GM12892 (cell line): ENCODE data around the gene GRPR.

Experiments used
- POLR2A ChIP-seq: IDR thresholded peaks from 2 replicates; pipeline ENCODE4 v1.6.1; 2011; ENCODE audit warnings: low read depth, low read length, control low read depth
- TAF1 ChIP-seq: IDR thresholded peaks from 2 replicates; pipeline ENCODE4 v1.6.1; 2011; ENCODE audit warnings: low read depth, mild to moderate bottlenecking, control low read depth, low read length, borderline replicate concordance

- TF ChIP-seq POLR2A = no peak
- no peak for TF ChIP-seq TAF1
Observed at GRCh38 chrX:16187024-16187760, 63.8 kb downstream of the GRPR start.
